ENCODE results near the gene CFHR3.
"Not testable (repeated sequence)": the region's sequence is repeated elsewhere in the genome, so short reads cannot be mapped to it uniquely, and the experiment has no call there.

CFHR3 gene

DNA sequence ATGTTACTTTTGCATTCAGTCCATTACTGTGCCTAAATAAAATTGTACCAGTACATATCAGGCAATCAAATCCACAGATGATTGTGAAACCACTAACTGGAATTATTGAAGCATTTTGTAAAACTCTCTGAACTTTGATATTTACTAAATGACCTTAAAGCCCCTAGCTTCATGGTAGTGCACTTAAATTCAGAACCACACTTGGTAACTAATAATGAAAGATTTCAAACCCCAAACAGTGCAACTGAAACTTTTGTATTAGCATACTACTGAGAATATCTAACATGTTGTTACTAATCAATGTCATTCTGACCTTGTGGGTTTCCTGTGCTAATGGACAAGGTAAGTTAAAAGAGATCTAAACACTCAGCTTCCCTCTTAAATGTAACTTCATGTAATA is at the start of gene CFHR3:
Gene CFHR3 (plus strand): TSS at position 238 of the 400 bp plus-strand sequence. CDS start 47 bp downstream, at position 285.
- DNase-seq, result no peak

DNA sequence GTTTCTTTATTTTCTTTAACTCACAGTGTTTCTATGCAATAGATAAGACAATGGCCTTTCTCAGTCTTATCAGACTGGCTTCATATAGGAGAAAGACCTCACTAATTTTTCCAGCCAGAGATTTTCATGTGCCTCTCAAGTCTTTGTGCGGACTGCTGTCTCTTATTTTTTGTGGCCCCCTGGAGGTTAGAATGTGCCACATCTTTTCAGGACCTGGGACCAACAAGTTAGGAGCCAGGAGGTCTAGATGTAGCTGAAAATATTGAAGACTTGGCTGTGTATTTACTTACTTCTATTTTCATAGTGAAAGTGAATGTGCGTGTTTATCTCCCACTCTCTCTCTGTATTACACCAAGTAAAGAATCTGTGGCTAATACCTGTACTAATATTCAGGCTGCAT is 42.1 kb upstream of the CFHR3 start:
- no peak for DNase-seq

DNA sequence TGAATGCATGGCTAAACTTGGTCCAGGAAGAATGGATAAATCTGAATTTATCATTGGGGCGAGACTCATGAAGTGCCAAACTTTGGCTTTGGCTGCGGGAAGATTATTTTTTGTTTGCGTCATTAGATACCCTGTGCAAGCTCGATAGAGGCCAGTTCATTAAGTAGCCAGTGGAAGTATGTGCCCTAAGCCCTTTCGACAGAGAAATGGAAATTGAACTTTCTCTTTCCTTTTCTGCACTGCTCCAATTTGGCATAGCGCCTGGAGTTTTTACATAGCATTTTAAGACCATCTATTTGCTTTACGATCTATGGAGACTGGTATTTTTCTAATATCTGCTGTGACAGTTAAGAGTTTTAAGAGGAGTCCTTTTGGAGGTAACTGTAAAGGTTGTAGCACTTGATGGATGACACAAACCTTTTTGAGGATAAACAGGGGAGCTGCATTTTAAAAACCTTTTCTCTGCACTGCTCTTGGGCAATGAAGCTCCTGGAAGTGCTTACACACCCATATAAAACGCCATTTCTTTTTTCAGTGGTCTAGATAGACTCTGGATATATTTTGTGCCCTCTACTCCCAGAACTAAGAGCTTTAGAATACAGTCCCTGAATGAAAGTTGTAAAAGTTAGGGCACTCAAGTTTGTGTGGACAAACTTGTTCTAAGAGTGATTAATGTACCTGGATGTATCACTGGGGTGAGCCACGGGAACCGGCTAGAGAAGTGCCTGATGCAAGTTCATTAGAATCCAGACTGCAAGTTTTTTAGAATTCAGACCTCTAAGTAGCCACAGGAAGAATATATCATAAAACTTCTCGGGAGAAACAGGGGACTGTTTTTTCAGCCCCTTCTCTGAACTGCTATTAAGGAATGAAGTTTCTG is 41.3 kb upstream of the CFHR3 start:
- no peak for DNase-seq

DNA sequence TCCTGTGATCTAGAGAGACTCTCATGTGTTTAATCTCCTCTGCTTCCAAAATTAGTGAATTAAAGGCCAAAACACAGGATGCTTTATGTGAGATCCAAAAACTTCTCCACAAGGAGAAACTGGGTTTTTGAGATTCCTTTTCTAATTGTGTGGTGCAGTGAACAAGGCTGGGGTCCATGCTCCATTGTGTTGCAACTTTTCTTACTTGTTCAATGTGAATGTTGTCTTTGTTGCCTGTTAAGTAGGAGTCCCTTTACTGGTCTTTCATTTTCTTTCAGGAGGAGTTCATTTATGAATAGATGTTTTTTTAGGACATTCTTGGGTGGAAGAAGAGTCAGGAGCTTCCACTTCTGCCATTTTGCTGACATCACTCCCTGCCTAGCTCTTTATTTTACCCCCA is 40.6 kb upstream of the CFHR3 start:
- no peak for DNase-seq

DNA sequence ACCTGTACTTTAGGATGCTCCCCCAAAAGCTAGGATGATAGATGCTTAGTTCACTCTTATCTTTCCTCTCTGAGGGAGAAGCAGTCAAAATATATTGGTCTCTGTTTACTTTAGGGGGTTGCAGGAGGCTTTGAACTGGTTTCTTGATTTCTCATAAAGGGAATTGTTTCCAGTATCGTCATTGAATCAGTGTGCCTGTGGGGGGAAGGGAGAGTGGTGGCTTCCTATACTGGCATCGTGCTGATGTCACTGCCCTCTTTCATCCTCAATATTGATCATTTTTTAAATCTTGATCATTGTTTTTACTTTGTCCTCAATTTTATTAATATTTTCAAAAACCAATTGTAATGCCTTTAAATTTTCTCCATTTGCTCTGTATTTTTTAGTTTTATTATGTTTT is 40.2 kb upstream of the CFHR3 start:
- no peak for DNase-seq

DNA sequence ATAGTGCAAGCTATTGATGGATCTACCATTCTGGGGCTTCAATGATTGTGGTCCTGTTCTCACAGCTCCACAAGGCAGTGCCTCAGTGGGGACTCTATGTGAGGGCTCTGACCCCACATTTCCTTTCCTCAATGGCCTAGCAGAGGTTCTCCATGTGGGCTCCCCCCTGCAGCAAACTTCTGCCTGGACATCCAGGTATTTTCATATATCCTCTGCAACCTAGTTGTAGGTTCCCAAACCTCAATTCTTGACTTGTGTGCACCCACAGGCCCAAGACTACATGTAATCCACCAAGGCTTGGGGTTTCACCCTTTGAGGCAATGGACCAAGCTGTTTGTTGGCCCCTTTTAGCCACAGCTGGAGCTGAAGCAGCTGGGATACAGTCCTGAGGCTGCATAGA is 35.9 kb upstream of the CFHR3 start:
- DNase-seq, result no peak

DNA sequence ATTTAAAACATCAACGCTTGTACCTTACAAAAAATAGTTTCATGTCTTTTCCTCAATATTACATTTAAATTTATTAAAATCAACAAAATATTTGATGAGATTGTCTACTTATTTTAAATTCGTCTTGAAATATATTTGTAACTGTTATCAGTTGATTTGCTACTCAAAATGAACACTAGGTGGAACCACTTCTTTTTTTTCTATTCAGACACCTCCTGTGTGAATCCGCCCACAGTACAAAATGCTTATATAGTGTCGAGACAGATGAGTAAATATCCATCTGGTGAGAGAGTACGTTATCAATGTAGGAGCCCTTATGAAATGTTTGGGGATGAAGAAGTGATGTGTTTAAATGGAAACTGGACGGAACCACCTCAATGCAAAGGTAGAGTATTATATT is 31.4 kb upstream of the CFHR3 start:
- peak; percentile 8 for DNase-seq

DNA sequence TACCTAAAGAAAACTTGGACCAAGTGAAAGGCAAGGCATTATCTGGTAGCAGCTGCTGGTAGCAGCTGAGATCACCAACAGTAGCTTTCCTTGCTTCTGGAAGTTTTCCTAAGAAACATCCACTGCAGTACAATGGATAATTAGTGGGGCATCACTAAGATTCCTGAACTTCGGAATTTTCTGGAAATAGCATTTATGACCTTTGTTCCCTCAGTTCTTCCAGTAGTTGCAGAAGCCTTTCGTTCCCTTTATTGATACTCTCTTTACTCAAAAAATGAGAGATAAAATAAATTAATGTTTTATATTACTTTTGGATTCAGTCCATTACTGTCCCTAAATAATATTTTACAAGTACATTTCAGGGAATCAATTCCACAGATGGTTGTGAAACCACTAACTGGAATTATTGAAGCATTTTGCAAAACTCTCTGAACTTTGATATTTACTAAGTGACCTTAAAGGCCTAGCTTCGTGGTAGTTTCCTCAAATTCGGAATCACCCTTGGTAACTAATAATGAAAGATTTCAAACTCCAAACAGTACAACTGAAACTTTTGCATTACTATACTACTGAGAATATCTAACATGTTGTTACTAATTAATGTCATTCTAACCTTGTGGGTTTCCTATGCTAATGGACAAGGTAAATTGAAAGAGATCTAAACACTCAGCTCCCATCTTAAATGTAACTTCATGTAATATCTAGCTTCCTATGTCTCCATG is 9.5 kb upstream of the CFHR3 start:
- DNase-seq, result not testable (repeated sequence)

DNA sequence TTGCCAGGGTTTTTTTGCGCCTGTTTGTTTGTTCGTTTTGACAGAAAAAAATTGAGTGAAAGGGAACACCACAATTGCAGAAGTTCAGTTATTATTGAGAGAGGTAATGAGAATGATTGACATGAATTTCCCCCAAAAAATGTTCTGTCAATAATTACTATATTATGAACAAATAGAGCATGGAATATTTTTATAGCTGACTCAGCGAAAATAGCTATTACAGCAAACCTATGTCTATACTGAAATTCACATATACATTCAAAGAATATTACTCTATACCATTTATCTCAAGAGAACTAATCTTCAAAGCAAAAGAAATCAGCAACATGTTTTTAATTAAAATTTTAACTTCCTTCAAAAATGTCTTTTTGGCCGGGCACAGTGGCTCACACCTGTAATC is 4.8 kb upstream of the CFHR3 start:
- not testable (repeated sequence) for DNase-seq

DNA sequence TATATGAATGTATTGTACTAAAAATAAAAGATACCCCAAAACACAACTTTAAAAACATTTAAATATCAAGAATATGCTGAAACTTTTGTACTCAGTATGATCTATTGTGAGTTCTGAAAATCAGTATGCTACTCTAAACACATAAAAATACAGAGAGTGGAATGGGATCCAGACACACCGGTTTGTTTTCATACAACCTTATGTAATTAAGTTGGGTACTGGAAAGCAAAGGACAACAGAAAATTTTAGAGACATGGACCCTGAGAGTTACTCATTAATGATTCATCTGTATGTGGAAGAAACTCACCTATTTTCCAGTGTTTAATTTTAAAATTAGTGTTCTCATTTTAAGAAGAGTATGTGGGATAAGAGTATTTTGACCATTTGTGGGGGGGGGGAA is 927 bp upstream of the CFHR3 start:
- no peak for DNase-seq

DNA sequence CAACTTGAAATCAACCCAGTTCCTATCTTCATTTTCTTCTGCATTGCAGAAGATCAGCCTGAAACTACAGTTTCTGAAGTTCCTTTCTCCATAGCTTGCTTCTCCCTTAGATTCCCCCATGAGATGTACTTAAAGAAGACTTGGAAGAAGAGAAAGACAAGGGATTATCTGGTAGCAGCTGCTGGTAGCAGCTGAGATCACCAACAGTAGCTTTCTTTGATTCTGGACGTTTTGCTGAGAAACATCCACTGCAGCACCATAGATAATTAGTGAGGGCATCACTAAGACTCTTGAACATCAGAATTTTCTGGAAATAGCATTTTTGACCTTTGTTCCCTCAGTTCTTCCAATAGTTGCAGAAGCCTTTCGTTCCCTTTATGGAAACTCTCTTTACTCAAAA is 465 bp upstream of the CFHR3 start:
- DNase-seq, result no peak

DNA sequence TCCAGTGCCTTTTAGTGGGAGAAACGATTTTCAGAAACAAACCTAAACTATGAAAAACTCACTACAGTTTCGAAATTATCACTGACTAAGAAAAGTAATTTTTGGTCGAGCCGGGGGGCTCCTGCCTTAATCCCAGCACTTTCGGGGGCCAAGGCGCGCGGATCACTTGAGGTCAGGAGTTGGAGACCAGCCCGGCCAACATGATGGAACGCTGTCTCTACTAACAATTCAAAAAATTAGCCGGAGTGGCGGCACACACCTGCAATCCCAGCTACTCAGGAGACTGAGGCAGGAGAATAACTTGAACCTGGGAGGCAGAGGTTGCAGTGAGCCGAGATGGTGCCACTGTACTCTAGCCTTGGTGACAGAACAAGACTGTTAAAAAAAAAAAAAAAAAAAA is 3.0 kb downstream of the CFHR3 start:
- no peak for DNase-seq

DNA sequence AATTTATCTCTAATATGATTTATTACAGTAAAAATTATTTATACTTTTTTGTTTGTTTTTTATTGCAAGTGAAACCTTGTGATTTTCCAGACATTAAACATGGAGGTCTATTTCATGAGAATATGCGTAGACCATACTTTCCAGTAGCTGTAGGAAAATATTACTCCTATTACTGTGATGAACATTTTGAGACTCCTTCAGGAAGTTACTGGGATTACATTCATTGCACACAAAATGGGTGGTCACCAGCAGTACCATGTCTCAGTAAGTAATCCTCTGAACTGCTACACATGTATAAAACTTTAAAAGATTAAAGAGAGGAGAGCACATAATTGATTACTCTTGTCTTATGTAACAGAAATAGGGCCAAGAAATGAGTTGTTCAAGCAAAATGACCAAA is 4.5 kb downstream of the CFHR3 start:
- DNase-seq, result no peak

DNA sequence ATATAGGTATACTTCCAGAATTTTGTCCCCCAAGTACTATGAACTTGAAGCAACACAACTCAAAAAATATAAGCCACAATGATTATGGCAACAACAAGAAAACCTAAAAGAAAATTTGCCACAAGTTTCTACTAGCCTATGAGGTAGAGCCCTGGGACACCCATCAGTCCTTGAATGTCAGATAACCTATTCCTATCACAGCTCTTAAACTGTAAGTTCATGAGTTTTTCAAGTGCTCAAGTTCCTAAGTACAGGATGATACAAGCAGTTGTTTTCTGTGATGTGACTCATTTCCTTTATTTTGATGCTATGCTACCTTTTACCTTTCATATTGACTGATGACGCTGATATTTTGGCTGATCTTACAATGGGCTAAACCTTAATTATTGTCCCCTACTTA is 16.6 kb downstream of the CFHR3 start:
- not testable (repeated sequence) for DNase-seq

DNA sequence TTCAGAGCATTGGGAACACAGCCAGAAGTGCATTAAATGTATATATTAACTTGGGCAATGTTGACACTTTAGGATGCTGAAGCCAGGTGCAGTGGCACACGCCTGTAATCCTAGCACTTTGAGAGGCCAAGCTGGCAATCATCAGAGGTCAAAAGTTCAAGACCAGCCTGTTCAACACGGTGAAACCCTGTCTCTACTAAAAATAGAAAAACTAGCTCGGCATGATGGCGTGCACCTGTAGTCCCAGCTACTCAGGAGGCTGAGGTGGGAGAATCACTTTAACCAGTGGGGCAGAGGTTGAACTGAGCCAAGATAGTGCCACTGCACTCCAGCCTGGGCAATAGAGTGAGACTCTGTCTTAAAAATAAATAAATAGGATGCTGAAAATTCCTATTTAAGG is 19.5 kb downstream of the CFHR3 start:
- peak; percentile 69 for DNase-seq

DNA sequence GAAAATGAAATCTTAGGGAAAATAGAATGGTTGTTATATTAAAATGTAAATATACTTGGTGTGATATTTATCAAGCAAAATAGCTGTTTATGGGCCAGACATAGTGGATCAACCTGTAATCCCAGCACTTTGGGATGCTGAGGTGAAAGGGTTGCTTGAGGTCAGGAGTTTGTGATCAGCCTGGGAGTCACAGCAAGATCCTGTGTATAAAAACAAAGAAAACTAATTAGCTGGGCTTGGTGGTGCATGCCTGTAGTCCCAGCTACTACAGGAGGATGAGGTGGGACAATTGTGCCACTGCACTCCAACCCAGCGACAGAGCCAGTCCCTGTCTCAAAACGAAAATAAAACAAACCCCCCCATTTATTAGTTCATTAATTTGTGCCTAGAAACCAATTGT is 23.3 kb downstream of the CFHR3 start:
- DNase-seq, result no peak

DNA sequence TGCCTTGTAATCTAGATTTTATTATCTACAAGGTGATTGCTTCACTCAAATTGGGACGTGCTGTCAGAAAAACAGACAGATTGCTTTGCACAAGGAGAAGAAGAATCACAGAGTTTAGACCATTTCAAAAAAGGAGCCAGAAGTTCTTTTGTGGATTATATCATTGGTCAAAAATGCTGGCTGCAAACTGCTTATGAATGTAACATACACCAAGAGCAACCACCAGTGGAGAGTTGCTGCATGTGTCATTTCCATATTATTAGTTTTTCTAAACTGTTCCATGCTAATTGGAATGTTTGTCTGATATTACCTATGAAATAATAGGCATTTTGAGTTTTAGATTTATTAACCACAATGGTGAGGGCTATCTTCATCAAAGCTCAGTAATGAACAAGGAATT is 27.3 kb downstream of the CFHR3 start:
- not testable (repeated sequence) for DNase-seq

DNA sequence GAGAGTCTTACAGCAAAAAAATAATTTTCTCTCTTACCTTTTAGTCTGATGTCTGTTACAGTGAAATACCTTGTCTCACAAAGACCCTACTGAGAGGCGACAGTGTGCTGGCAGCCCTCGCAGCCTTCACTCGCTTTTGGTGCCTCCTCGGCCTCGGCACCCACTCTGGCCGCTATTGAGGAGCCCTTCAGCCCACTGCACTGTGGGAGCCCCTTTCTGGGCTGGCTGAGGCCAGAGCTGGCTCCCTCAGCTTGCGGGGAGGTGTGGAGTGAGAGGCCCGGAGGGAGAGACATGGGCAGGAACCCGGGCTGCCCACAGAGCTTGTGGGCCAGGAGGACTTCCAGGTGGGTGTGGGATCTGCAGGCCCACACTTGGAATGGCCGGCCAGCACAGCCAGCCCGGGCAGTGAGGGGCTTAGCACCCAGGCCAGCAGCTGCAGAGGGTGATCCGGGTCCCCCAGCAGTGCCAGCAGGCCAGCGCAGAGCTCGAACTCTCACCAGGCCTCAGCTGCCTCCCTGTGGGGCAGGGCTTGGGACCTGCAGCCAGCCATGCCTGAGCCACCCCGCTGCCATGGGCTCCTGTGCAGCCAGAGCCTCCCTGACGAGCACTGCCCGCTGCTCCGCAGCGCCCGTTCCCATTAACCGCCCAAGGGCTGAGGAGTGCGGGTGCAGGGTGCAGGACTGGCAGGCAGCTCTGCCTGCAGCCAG is 34.0 kb downstream of the CFHR3 start:
- no peak for DNase-seq

DNA sequence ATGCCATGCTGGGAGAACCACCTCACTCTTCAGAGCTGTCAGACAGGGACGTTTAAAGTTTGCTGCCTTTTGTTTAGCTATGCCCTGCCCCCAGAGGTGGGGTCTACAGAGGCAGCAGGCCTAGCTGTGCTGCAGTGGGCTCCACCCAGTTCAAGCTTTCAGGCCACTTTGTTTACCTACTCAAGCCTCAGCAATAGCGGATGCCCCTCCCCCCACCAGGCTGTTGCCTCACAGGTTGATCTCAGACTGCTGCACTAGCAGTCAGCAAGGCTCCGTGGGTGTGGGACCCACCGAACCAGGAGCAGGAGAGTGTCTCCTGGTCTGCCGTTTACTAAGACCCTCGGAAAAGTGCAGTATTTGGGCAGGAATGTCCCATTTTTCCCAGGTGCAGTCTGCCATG is 42.8 kb downstream of the CFHR3 start:
- not testable (repeated sequence) for DNase-seq

DNA sequence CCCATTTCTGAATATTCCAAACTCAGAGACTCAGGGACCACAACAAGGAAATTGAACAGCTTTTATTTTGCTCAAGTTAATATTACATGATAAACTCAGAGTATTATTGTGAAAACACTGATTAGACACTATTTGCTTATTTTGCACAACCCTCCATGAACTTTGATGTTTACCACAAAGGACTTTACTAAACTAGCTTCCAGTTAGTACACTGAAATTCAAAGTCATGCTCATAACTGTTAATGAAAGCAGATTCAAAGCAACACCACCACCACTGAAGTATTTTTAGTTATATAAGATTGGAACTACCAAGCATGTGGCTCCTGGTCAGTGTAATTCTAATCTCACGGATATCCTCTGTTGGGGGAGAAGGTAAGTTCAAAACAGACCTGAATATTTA is 44.9 kb downstream of the CFHR3 start, which contains the start of gene CFHR1:
Gene CFHR1 (plus strand): TSS at position 201 of the 400 bp plus-strand sequence. CDS start 114 bp downstream, at position 315.
- DNase-seq, result not testable (repeated sequence)

DNA sequence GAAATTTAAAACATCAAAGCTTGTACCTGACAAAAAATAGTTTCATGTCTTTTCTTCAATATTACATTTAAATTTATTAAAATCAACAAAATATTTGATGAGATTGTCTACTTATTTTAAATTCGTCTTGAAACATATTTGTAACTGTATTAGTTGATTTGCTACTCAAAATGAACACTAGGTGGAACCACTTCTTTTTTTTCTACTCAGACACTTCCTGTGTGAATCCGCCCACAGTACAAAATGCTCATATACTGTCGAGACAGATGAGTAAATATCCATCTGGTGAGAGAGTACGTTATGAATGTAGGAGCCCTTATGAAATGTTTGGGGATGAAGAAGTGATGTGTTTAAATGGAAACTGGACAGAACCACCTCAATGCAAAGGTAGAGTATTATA is 53.2 kb downstream of the CFHR3 start:
- DNase-seq, result peak; percentile 39
